Naive B cell (primary cell): ENCODE results near the gene BEND7. TPM values are rescaled to one million over a fixed set of nuclear protein-coding genes. Genes with fewer than 3 reads are reported as not detected.

Experiments
- ATAC-seq, 2 donors: fragments of 150-1000 bp; cut with Tn5 transposase; 2 replicates each; pipeline ENCODE4 v1.10.0; 2021; ENCODE audit warnings: low read depth in 2 of 2, mild to moderate bottlenecking in 2 of 2, moderate library complexity in 2 of 2
- DNase-seq: peaks from one replicate; pipeline ENCODE4 v3.0.0; 2022
- H3K27ac Mint-ChIP-seq, 6 donors: one replicate each; pipeline ENCODE4 v1.8.0; 2020 to 2022; ENCODE audit warnings: mild to moderate bottlenecking in 6 of 6, mixed read lengths in 6 of 6, moderate library complexity in 5 of 6, inconsistent platforms in 2 of 6
- H3K27me3 Mint-ChIP-seq, 3 donors: one replicate each; pipeline ENCODE4 v1.8.0; 2021 to 2022; ENCODE audit warnings: mixed read lengths in 3 of 3, mild to moderate bottlenecking in 1 of 3
- H3K36me3 Mint-ChIP-seq, 2 donors: one replicate each; pipeline ENCODE4 v1.8.0; 2020 to 2022; ENCODE audit warnings: mixed read lengths in 2 of 2, inconsistent platforms in 1 of 2, mild to moderate bottlenecking in 1 of 2
- H3K4me1 Mint-ChIP-seq, 3 donors: one replicate each; pipeline ENCODE4 v1.8.0; 2020 to 2022; ENCODE audit warnings: mixed read lengths in 3 of 3, inconsistent platforms in 1 of 3, mild to moderate bottlenecking in 1 of 3, moderate library complexity in 1 of 3
- H3K4me3 Mint-ChIP-seq, 8 donors: one replicate each; pipeline ENCODE4 v1.8.0; 2020 to 2022; ENCODE audit warnings: mild to moderate bottlenecking in 8 of 8, mixed read lengths in 8 of 8, moderate library complexity in 8 of 8, inconsistent platforms in 2 of 8
- H3K9me3 Mint-ChIP-seq, 7 donors: one replicate each; pipeline ENCODE4 v1.8.0; 2020 to 2022; ENCODE audit warnings: mixed read lengths in 7 of 7, mild to moderate bottlenecking in 5 of 7, inconsistent platforms in 2 of 7, moderate library complexity in 1 of 7
- polyA plus RNA-seq, 6 donors: library from polyadenylated mRNA; unstranded; fragments of 300-500 nt; fragmentation: Illumina TruSeq; gene quantifications; one replicate each; pipeline ENCODE4 v1.2.3, GENCODE V29; 2021; ENCODE audit warnings: low read depth in 6 of 6

The BEND7 gene
- polyA plus RNA-seq, 6 donors from 2014 or later: not detected

DNA sequence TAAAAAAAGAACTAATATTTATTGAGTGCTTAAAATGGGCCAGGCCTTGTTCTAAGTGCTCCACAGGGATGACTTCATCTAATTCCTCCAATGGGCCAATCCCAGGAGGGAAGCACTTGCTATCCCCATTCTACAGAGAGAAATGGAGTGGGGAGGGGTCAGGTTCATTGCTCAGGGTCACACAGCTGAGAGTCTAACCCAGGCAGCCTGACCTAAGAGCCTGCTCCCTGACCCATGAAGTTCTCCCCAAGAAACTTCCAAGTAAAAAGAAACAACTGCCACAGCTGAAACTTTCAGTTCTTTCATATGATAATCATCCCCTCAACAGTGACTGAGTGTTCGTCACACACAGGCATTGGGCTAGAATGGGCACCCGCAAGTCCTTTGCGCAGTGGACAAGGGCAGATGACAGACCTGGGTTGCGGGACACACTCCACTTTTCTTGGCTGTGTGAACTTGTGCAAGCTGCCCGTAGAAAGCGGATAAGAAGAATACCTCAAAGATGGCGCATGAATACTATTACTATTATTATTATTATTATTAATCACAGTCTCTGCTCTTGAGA, 39.7 kb downstream of the BEND7 start:
- ATAC-seq: no peak
- Mint-ChIP-seq H3K27me3 (peaks cover 0 to 9% (median 6%) of the 10 kb centered on the region in 3 donors), H3K4me1 (peaks cover 4 to 10% (median 6%) of the 10 kb centered on the region in 3 donors), H3K36me3 (no peaks in the 10 kb centered on the region), H3K27ac (no peak overlapping the region), H3K4me3 (no peak overlapping the region), H3K9me3 (peaks cover 0 to 2% (median 0%) of the 10 kb centered on the region in 7 donors)
- no peak for DNase-seq

DNA sequence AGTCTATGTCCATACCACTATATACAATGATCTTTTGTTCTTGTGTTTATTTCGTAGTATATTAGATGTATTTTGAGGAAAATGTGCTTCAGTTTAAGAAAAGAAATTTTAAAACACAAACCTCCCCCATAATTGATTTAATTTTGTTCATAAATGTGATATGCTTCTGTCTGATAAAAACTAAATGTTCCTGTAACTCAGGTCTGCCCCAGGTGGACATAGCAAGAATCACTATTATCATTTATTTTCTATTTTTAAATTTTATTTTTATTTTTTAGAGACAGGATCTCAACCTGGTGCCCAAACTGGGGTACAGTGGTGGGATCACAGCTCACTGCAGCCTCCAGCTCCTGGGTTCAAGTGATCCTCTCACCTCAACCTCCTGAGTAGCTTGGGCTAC, 43.2 kb downstream of the BEND7 start:
- no peak overlapping the region for H3K4me3 Mint-ChIP-seq
- peak overlapping the region in 1 of 6 donors; percentile 44 for H3K27ac Mint-ChIP-seq
- ATAC-seq (no peak), DNase-seq (no peak)
- H3K36me3 Mint-ChIP-seq: no peaks in the 10 kb centered on the region
- H3K27me3 Mint-ChIP-seq: peaks cover 0 to 7% (median 6%) of the 10 kb centered on the region in 3 donors
- peaks cover 21 to 30% (median 24%) of the 10 kb centered on the region in 3 donors for H3K4me1 Mint-ChIP-seq
- peaks cover 0 to 2% (median 0%) of the 10 kb centered on the region in 7 donors for H3K9me3 Mint-ChIP-seq

DNA sequence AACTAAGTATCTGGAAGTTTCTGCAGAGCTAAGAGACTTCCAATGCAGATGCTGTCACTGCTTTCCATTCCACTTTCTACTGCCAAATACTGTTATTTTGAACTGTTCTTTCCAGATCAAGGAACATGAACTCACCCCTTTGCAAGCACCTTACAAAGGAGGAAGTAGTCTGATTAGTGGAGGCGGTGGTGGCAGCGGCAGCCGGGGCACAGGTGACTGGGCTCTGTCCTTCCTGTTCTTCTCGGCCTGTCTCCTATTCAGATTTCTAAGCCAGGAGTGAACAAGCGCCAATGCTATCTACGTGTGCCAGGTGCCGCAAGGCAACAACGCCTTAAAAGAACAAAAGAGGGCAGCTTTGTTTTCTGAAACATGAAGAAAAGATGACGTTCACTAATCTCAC, 44.9 kb downstream of the BEND7 start:
- H3K27ac Mint-ChIP-seq: peak overlapping the region; percentile 41 to 90 (median 74)
- peak; percentile 62 for DNase-seq
- peaks cover 21 to 30% (median 24%) of the 10 kb centered on the region in 3 donors for H3K4me1 Mint-ChIP-seq
- peak overlapping the region in 7 of 8 donors; percentile 41 to 74 (median 64) for H3K4me3 Mint-ChIP-seq
- ATAC-seq: peak; percentile 97 to 98
- H3K27me3 Mint-ChIP-seq: peaks cover 0 to 7% (median 0%) of the 10 kb centered on the region in 3 donors
- H3K36me3 Mint-ChIP-seq: no peaks in the 10 kb centered on the region
- H3K9me3 Mint-ChIP-seq: peaks cover 0 to 2% (median 0%) of the 10 kb centered on the region in 7 donors

DNA sequence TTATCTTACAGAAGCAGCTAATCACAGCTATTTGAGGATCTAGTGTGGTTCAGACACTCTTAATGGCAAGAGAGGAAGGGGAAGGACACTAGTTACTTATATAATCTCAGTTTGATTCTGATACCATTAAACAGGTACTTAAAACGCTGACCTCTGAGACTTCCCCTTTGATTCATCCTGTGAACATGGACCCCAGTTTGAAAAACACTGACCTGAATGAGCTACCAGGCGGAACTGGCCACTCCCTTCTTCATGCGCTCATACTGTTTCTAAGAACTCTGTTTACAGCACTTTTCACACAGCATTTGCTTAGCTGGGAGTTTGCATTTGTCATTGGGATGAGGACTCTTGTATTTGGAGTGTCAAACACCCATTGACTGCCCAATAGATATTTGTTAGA, 45.7 kb downstream of the BEND7 start:
- H3K27ac Mint-ChIP-seq: peak overlapping the region; percentile 41 to 90 (median 74)
- ATAC-seq (peak; percentile 12 to 41), DNase-seq (peak; percentile 12)

DNA sequence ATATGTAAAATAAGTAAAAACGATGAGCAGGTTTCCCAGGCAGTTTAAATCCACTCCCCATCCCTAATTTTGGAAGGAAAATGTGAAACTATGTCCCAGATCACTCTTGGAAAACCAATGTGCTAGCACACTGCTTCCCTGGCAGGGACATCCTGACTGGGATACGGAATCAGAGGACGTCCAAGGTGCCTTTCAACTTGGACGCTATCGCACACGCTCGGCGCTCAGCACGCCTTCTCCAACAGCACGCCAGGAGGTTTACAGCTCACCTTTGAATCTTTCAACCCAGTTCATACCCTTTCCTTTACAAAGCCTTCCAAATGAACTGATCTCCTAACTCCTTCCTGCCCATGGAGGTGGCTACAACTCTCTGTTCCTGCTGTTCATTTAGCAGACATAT, 47.1 kb downstream of the BEND7 start:
- ATAC-seq (no peak), DNase-seq (no peak)
- H3K9me3 Mint-ChIP-seq: peaks cover 0 to 2% (median 0%) of the 10 kb centered on the region in 7 donors
- H3K36me3 Mint-ChIP-seq: no peaks in the 10 kb centered on the region
- H3K4me3 Mint-ChIP-seq: peak overlapping the region in 1 of 8 donors; percentile 20
- H3K4me1 Mint-ChIP-seq: peaks cover 21 to 30% (median 24%) of the 10 kb centered on the region in 3 donors
- no peak overlapping the region for H3K27ac Mint-ChIP-seq
- peaks cover 6 to 17% (median 9%) of the 10 kb centered on the region in 3 donors for H3K27me3 Mint-ChIP-seq

More for the DNA sequence above, 45.7 kb downstream of the BEND7 start:
- peaks cover under 1 to 10% (median 3%) of the 10 kb centered on the region in 3 donors for H3K27me3 Mint-ChIP-seq
- H3K9me3 Mint-ChIP-seq: peaks cover 0 to 2% (median 0%) of the 10 kb centered on the region in 7 donors
- peak overlapping the region in 4 of 8 donors; percentile 38 to 64 (median 49) for H3K4me3 Mint-ChIP-seq
- peaks cover 21 to 30% (median 24%) of the 10 kb centered on the region in 3 donors for H3K4me1 Mint-ChIP-seq
- no peaks in the 10 kb centered on the region for H3K36me3 Mint-ChIP-seq

DNA sequence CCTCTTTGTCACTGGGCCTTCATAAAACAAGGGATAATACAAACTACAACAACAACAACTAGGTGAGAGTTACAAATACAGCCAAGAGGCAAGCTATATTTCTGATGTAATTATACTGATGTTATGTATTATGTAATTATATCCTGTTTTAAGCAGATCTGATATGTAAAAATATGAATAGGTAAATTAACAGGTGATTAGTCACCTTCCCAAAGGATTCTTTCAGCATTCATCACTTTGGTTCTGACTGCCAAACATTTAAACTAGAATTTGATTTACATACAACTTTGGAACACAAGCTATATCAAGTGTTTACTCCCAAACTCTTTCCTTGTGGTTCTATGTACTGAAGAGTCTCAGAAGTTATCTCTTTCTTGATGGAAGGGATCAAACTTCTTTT, 53.7 kb downstream of the BEND7 start:
- DNase-seq: no peak
- H3K36me3 Mint-ChIP-seq: no peaks in the 10 kb centered on the region
- no peaks in the 10 kb centered on the region for H3K4me1 Mint-ChIP-seq
- H3K27me3 Mint-ChIP-seq: peaks cover 6 to 14% (median 9%) of the 10 kb centered on the region in 3 donors
- H3K27ac Mint-ChIP-seq: no peak overlapping the region
- no peak overlapping the region for H3K4me3 Mint-ChIP-seq
- peaks cover 0 to 2% (median 0%) of the 10 kb centered on the region in 7 donors for H3K9me3 Mint-ChIP-seq
- no peak for ATAC-seq

DNA sequence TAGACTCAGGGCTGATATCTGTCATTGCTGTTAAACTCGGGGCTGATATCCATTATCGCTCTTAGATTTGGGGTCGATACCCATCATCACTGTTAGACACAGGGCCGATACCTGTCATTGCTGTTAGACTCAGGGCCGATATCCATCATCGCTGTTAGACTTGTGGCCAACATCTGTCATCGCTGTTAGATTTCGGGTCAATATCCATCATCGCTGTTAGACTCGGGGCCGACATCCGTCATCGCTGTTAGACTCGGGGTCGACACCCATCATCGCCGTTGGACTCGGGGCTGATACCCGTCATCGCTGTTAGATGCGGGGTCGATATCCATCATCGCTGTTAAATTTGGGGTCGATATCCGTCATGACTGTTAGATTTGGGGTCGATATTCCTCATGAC, 54.8 kb downstream of the BEND7 start:
- no peaks in the 10 kb centered on the region for H3K4me1 Mint-ChIP-seq
- peaks cover 0 to 2% (median 0%) of the 10 kb centered on the region in 7 donors for H3K9me3 Mint-ChIP-seq
- no peak overlapping the region for H3K4me3 Mint-ChIP-seq
- H3K27ac Mint-ChIP-seq: no peak overlapping the region
- no peaks in the 10 kb centered on the region for H3K36me3 Mint-ChIP-seq
- ATAC-seq (no peak), DNase-seq (no peak)
- peaks cover 6 to 10% (median 9%) of the 10 kb centered on the region in 3 donors for H3K27me3 Mint-ChIP-seq

DNA sequence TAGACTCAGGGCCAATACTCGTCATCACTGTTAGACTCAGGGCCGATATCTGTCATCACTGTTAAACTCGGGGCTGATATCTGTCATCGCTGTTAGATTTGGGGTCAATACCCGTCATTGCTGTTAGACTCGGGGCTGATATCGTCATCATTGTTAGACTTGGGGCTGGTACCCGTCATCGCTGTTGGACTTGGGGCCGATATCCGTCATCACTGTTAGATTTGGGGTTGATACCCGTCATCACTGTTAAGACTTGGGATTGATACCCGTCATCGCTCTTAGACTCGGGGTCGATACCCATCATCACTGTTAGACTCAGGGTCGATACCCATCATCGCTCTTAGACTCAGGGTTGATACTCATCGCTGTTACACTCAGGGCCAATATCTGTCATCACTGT, 56.5 kb downstream of the BEND7 start:
- ATAC-seq: no peak
- peaks cover 0 to 2% (median 0%) of the 10 kb centered on the region in 7 donors for H3K9me3 Mint-ChIP-seq

DNA sequence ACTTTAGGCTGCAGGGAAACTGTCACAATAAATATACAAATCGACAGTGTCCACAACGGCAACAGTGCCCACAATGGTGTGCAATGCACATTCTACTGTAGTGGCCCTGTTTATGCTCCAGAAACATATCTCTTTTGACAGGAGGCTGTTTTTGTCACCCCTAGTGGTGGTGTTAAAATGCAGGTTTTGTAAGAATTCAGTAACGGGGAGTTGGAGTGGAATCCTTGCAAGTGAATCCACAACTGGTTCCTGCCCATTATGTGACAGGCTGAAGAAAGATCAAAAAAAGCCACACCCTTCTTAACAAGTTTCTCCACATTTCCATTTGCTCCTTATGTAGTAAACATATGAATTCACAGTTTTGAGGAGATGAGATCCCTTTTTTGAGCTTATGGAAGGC, 58.5 kb downstream of the BEND7 start:
- Mint-ChIP-seq H3K4me3 (no peak overlapping the region), H3K36me3 (no peaks in the 10 kb centered on the region), H3K27ac (no peak overlapping the region)

More for the DNA sequence above, 56.5 kb downstream of the BEND7 start:
- peaks cover 0 to 12% (median 8%) of the 10 kb centered on the region in 3 donors for H3K27me3 Mint-ChIP-seq
- H3K4me1 Mint-ChIP-seq: no peaks in the 10 kb centered on the region
- no peak overlapping the region for H3K27ac Mint-ChIP-seq
- no peak for DNase-seq
- no peaks in the 10 kb centered on the region for H3K36me3 Mint-ChIP-seq
- H3K4me3 Mint-ChIP-seq: no peak overlapping the region

DNA sequence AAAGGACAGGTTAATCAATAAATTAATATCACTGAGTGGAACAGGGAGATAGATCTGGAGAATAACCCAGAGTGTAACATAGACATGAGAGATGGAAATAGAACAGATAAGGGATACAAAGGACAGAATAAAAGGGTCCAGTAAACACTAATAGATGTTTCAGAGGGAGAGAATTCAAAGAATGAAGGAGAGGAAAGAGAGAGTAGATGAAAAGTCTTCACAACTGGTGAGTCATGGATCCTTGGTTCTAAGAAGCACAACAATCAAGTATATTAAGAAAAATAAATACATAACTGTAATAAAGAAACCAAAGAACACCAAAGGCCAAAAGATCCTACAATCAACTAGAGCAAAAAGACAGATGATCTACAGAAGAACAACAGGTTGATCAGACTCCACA, 66.3 kb downstream of the BEND7 start:
- peaks cover 5 to 58% (median 30%) of the 10 kb centered on the region in 3 donors for H3K27me3 Mint-ChIP-seq
- H3K4me1 Mint-ChIP-seq: no peaks in the 10 kb centered on the region
- ATAC-seq: no peak
- H3K36me3 Mint-ChIP-seq: peaks cover 13 to 22% of the 10 kb centered on the region in 2 donors
- peaks cover 9 to 23% (median 12%) of the 10 kb centered on the region in 7 donors for H3K9me3 Mint-ChIP-seq
- H3K4me3 Mint-ChIP-seq: no peak overlapping the region
- H3K27ac Mint-ChIP-seq: peak overlapping the region in 1 of 6 donors; percentile 12
- no peak for DNase-seq

More for the DNA sequence above, 58.5 kb downstream of the BEND7 start:
- DNase-seq: no peak
- Mint-ChIP-seq H3K9me3 (peaks cover 0 to 2% (median 0%) of the 10 kb centered on the region in 7 donors), H3K27me3 (peaks cover 0 to 12% (median 8%) of the 10 kb centered on the region in 3 donors), H3K4me1 (no peaks in the 10 kb centered on the region)
- ATAC-seq: no peak

DNA sequence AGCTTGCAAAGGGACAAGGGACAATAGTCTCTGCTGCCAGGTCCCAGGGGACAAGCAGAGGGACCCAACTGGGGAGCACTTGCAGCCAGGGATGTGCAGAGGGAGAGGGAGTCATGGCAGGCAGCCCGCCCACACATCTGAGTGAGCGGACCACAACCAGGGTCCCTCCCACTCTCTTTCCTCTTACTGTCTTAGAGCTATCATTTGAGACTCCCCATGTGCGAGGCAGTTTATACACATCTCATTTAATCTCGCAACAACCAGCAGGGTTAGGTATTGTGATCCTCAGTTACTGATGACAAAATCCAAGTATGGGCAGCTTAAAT, 70.2 kb downstream of the BEND7 start:
- Mint-ChIP-seq H3K36me3 (peaks cover 13 to 22% of the 10 kb centered on the region in 2 donors), H3K9me3 (peaks cover 10 to 23% (median 14%) of the 10 kb centered on the region in 7 donors), H3K27ac (no peak overlapping the region), H3K27me3 (peaks cover 18 to 79% (median 58%) of the 10 kb centered on the region in 3 donors), H3K4me1 (peaks cover 5 to 12% (median 6%) of the 10 kb centered on the region in 3 donors), H3K4me3 (no peak overlapping the region)
- ATAC-seq: no peak
- no peak for DNase-seq

DNA sequence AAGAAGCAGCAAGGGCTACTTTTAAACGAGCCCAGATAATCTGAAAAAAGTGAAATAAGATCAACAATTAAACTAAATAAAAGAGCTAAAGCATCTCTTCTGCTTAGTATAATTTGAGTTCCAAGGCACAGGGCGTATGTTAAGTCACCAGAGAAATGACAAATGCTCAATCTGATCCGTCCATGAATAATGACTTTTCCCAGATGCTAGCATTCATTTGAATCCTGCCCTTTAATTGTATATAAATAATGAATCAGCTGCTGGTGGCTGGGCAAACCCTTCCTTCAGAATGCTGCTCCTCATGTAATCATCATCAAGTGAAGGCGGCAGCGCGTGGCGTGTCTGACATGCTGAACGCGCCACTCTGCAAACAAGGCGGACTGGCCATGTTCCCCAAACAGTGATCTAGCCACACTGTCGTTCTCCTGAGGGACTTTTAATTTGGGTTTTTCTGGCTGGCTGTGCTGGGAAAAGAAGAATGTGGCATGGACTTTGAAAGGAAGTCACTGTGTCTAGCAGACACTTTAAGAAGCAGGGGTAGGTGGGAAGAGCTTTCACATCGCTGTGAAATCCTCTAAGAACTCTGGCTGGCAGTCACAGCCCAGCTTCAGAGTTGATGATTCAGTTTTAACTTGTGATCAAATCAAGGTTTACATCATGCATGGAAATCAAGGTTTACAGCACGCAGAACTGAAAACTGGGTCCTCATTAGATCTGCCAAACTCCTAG, 70.7 kb downstream of the BEND7 start:
- ATAC-seq (no peak), DNase-seq (no peak)
- Mint-ChIP-seq H3K4me3 (no peak overlapping the region), H3K36me3 (peaks cover 12 to 22% of the 10 kb centered on the region in 2 donors), H3K4me1 (peaks cover 5 to 12% (median 6%) of the 10 kb centered on the region in 3 donors), H3K27ac (no peak overlapping the region), H3K27me3 (peaks cover 18 to 75% (median 58%) of the 10 kb centered on the region in 3 donors), H3K9me3 (peaks cover 10 to 22% (median 14%) of the 10 kb centered on the region in 7 donors)

DNA sequence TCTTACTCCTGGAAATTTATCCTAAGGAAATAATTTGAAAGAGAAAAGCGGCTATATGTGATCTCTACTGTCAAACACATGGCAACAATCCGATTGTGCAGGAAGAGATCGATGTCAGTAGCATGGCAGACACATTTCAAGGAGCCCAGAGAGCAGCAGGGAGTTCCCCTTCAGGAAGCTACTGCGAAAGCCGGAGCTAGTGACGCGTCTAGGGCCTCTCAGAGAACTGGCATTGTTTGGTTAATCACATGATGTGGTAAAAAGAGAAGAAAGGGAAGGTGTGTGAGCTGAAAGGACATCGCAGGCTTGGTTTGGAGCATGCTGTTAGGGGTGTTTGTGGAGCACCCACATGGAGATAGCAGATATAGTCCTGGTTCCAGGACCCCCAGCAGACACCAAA, 74.9 kb downstream of the BEND7 start:
- DNase-seq (peak; percentile 14), ATAC-seq (peak; percentile 86 to 89)
- peak overlapping the region in 1 of 6 donors; percentile 1 for H3K27ac Mint-ChIP-seq
- peaks cover 18 to 54% (median 47%) of the 10 kb centered on the region in 3 donors for H3K27me3 Mint-ChIP-seq
- H3K36me3 Mint-ChIP-seq: no peaks in the 10 kb centered on the region
- H3K9me3 Mint-ChIP-seq: peaks cover 0 to 5% (median 0%) of the 10 kb centered on the region in 7 donors
- H3K4me1 Mint-ChIP-seq: peaks cover 5 to 12% (median 6%) of the 10 kb centered on the region in 3 donors
- H3K4me3 Mint-ChIP-seq: peak overlapping the region in 2 of 8 donors; percentile 16
